NCI-H748 treated with DMSO at 0.1 percent for 48 hours (cell line): ENCODE data around the gene PM20D1.
"Not testable (repeated sequence)": the region's sequence is repeated elsewhere in the genome, so short reads cannot be mapped to it uniquely, and the experiment has no call there.

Experiments
- DNase-seq: peaks from one replicate; lab custom pipeline; 2025; lab: John Stamatoyannopoulos, UW

Gene PM20D1

GRCh38 chr1:205840146-205840923, 9.6 kb downstream of the PM20D1 start:
- DNase-seq = no peak

GRCh38 chr1:205837382-205837970, 12.5 kb downstream of the PM20D1 start:
- DNase-seq = no peak

- DNase-seq = no peak
Measured at GRCh38 chr1:205834751-205835150, 15.2 kb downstream of the PM20D1 start.

- DNase-seq = no peak
Measured at GRCh38 chr1:205832326-205832751, 17.6 kb downstream of the PM20D1 start.

- DNase-seq = no peak
Measured at GRCh38 chr1:205827623-205828022, 22.3 kb downstream of the PM20D1 start.

- no peak for DNase-seq
Measured at GRCh38 chr1:205826995-205827394, 22.9 kb downstream of the PM20D1 start.

GRCh38 chr1:205826016-205826806, 23.7 kb downstream of the PM20D1 start:
- no peak for DNase-seq

GRCh38 chr1:205824180-205824579, 25.8 kb downstream of the PM20D1 start:
- no peak for DNase-seq

- not testable (repeated sequence) for DNase-seq
Measured at GRCh38 chr1:205823260-205823659, 26.7 kb downstream of the PM20D1 start.

GRCh38 chr1:205822397-205822796, 27.5 kb downstream of the PM20D1 start:
- no peak for DNase-seq

GRCh38 chr1:205817988-205818387, 31.9 kb downstream of the PM20D1 start:
- no peak for DNase-seq

GRCh38 chr1:205817364-205817763, 32.6 kb downstream of the PM20D1 start:
- DNase-seq = no peak

- DNase-seq = no peak
Measured at GRCh38 chr1:205813755-205814058, 36.2 kb downstream of the PM20D1 start.

GRCh38 chr1:205812878-205813754, 36.8 kb downstream of the PM20D1 start, which contains the start of gene SLC41A1:
SLC41A1 (minus strand) TSS chr1:205813198; CDS start chr1:205810441, 2,757 bp downstream.
- DNase-seq = peak; percentile 58

- DNase-seq = no peak
Measured at GRCh38 chr1:205812271-205812877, 37.6 kb downstream of the PM20D1 start.

- no peak for DNase-seq
Measured at GRCh38 chr1:205811660-205812059, 38.3 kb downstream of the PM20D1 start.

GRCh38 chr1:205810448-205811157, 39.3 kb downstream of the PM20D1 start:
- no peak for DNase-seq

- no peak for DNase-seq
Measured at GRCh38 chr1:205809942-205810345, 40.0 kb downstream of the PM20D1 start.

- DNase-seq = no peak
Measured at GRCh38 chr1:205809469-205809868, 40.5 kb downstream of the PM20D1 start.

GRCh38 chr1:205805082-205805711, 44.7 kb downstream of the PM20D1 start:
- DNase-seq = no peak
